SK-N-SH (cell line): ENCODE measurements around the gene TCF7L2. TPM values are rescaled to one million over a fixed set of nuclear protein-coding genes. Genes with fewer than 3 reads are reported as not detected.

ENCODE experiments used
- CTCF ChIA-PET: fragments of 300-600, 350-600 bp; formaldehyde crosslinking; extraction: SDS; loops from one replicate; lab custom pipeline; 2021; lab: Yijun Ruan, JAX
- POLR2A ChIA-PET: fragments of 350-600 bp; sonication (Branson Sonifier 250); formaldehyde crosslinking; extraction: SDS; loops from one replicate; lab custom pipeline; 2020; ENCODE audit warnings: antibody characterized with exemption, inconsistent platforms; lab: Yijun Ruan, JAX
- DNase-seq: peaks from one replicate; pipeline ENCODE4 v3.0.0; 2012
- H2AFZ ChIP-seq: fragments of 200-600 bp; sonication (generic); 2 replicates; pipeline ENCODE4 v1.8.1; 2016; ENCODE audit warnings: antibody characterized with exemption, mild to moderate bottlenecking, low read depth
- H3F3A ChIP-seq: fragments of 200-600 bp; sonication (generic); replicated peaks from 2 replicates; pipeline ENCODE3; 2016; ENCODE audit warnings: antibody characterized with exemption, mild to moderate bottlenecking; ENCODE audit not compliant: insufficient read depth
- H3K27ac ChIP-seq, 2 experiments: fragments of 200-500 bp in 1 of 2; fragments of 200-600 bp in 1 of 2; sonication (Bioruptor generic) in 1 of 2; sonication (generic), shearing (Covaris generic) in 1 of 2; 2 replicates each; pipeline versions ENCODE4 v1.5.1 to v1.6.1; 2014 to 2016; ENCODE audit warnings: low read depth in 2 of 2, inconsistent platforms in 1 of 2, low read length in 1 of 2, mild to moderate bottlenecking in 1 of 2, mixed read lengths in 1 of 2
- H3K27me3 ChIP-seq: fragments of 200-600 bp; sonication (generic), shearing (Covaris generic); 2 replicates; pipeline ENCODE4 v1.6.1; 2016; ENCODE audit warnings: mixed run types; ENCODE audit not compliant: insufficient read depth
- H3K36me3 ChIP-seq, 2 experiments: fragments of 200-500 bp in 1 of 2; fragments of 200-600 bp in 1 of 2; sonication (Bioruptor generic) in 1 of 2; sonication (generic) in 1 of 2; replicated peaks in 1 of 2; 2 replicates each; pipeline versions ENCODE3 to v1.5.1; 2014 to 2016; ENCODE audit warnings: low read length in 1 of 2, mild to moderate bottlenecking in 1 of 2; ENCODE audit not compliant: insufficient read depth in 2 of 2, control insufficient read depth in 1 of 2
- H3K4me1 ChIP-seq, 2 experiments: fragments of 200-500 bp in 1 of 2; fragments of 200-600 bp in 1 of 2; sonication (Bioruptor generic) in 1 of 2; sonication (generic), shearing (Covaris generic) in 1 of 2; 2 replicates each; pipeline versions ENCODE4 v1.5.1 to v1.6.1; 2014 to 2016; ENCODE audit warnings: low read depth in 1 of 2, low read length in 1 of 2, mixed run types in 1 of 2; ENCODE audit not compliant: insufficient read depth in 2 of 2, control insufficient read depth in 1 of 2
- H3K4me2 ChIP-seq: fragments of 200-600 bp; sonication (generic), shearing (Covaris generic); 2 replicates; pipeline ENCODE4 v1.6.1; 2017; ENCODE audit warnings: mixed run types
- H3K4me3 ChIP-seq, 2 experiments: fragments of 200-500 bp in 1 of 2; fragments of 200-600 bp in 1 of 2; sonication (Bioruptor generic) in 1 of 2; sonication (generic), shearing (Covaris generic) in 1 of 2; 2 replicates each; pipeline versions ENCODE4 v1.5.1 to v1.8.1; 2014 to 2016; ENCODE audit warnings: low read depth in 2 of 2, inconsistent platforms in 1 of 2, low read length in 1 of 2, mild to moderate bottlenecking in 1 of 2, mixed read lengths in 1 of 2, moderate library complexity in 1 of 2
- H3K79me2 ChIP-seq: fragments of 200-600 bp; sonication (generic); 2 replicates; pipeline ENCODE4 v1.8.1; 2017; ENCODE audit warnings: mild to moderate bottlenecking; ENCODE audit not compliant: insufficient read depth
- H3K9ac ChIP-seq: fragments of 200-600 bp; sonication (generic); 2 replicates; pipeline ENCODE4 v1.6.1; 2017; ENCODE audit warnings: mixed run types
- H3K9me2 ChIP-seq: fragments of 200-600 bp; sonication (generic); 2 replicates; pipeline ENCODE4 v1.6.1; 2017; ENCODE audit warnings: mixed run types
- H3K9me3 ChIP-seq: fragments of 200-600 bp; sonication (generic); 2 replicates; pipeline ENCODE4 v1.6.1; 2017; ENCODE audit warnings: mixed run types, mild to moderate bottlenecking, moderate library complexity
- H4K20me1 ChIP-seq: fragments of 200-600 bp; sonication (generic); 2 replicates; pipeline ENCODE4 v1.6.1; 2017; ENCODE audit warnings: mild to moderate bottlenecking, mixed run types; ENCODE audit not compliant: insufficient read depth
- CTCF ChIP-seq: fragments of 200-600 bp; sonication (generic); IDR thresholded peaks from 2 replicates; pipeline ENCODE4 v1.6.1; 2017; ENCODE audit warnings: antibody characterized with exemption, mild to moderate bottlenecking, moderate library complexity
- ELF1 ChIP-seq: IDR thresholded peaks from 2 replicates; pipeline ENCODE4 v1.4.0; 2012
- FOSL2 ChIP-seq: IDR thresholded peaks from 2 replicates; pipeline ENCODE4 v1.4.0; 2012; ENCODE audit warnings: low read depth, mild to moderate bottlenecking, moderate library complexity, borderline replicate concordance
- GABPA ChIP-seq: IDR thresholded peaks from 2 replicates; pipeline ENCODE4 v1.4.0; 2012; ENCODE audit warnings: low read depth, mild to moderate bottlenecking
- MAX ChIP-seq: IDR thresholded peaks from 2 replicates; pipeline ENCODE4 v1.4.0; 2012; ENCODE audit warnings: low read depth
- MXI1 ChIP-seq: IDR thresholded peaks from 2 replicates; pipeline ENCODE4 v1.6.1; 2012; ENCODE audit warnings: mild to moderate bottlenecking, low read depth, low read length, improper control_type of control experiment
- NRF1 ChIP-seq: IDR thresholded peaks from 2 replicates; pipeline ENCODE4 v1.6.1; 2012; ENCODE audit warnings: low read depth, mild to moderate bottlenecking, low read length
- RAD21 ChIP-seq: IDR thresholded peaks from 2 replicates; pipeline ENCODE4 v1.6.1; 2012; ENCODE audit warnings: mild to moderate bottlenecking, low read length
- RCOR1 ChIP-seq: fragments of 150-350 bp; IDR thresholded peaks from 2 replicates; pipeline ENCODE4 v1.6.1; 2017; ENCODE audit warnings: antibody characterized with exemption, low read length
- REST ChIP-seq: IDR thresholded peaks from 2 replicates; pipeline ENCODE4 v1.6.1; 2012; ENCODE audit warnings: mild to moderate bottlenecking, low read depth, low read length, moderate library complexity
- RFX5 ChIP-seq: IDR thresholded peaks from 2 replicates; pipeline ENCODE4 v1.6.1; 2012; ENCODE audit warnings: mild to moderate bottlenecking, improper control_type of control experiment, low read length
- TAF1 ChIP-seq: IDR thresholded peaks from 2 replicates; pipeline ENCODE4 v1.6.1; 2012; ENCODE audit warnings: low read depth, mild to moderate bottlenecking, low read length, moderate library complexity, borderline replicate concordance
- TCF12 ChIP-seq: IDR thresholded peaks from 2 replicates; pipeline ENCODE4 v1.4.0; 2012
- ZBTB33 ChIP-seq: IDR thresholded peaks from 2 replicates; pipeline ENCODE4 v1.4.0; 2012; ENCODE audit warnings: low read depth, borderline replicate concordance
- WGBS: methylation state at CpG from one replicate; pipeline ENCODE4 v1.1.6; 2017; ENCODE audit warnings: low lambda C conversion rate; 5-methylcytosine and 5-hydroxymethylcytosine counted together
- polyA plus RNA-seq, 3 experiments: library from polyadenylated mRNA; depleted of rRNA; stranded (reverse); fragments of >200 nt; gene quantifications; 2 replicates each; pipeline ENCODE4 v1.2.3, GENCODE V29; 2012

TCF7L2 gene
- polyA plus RNA-seq, 1 of the 3 experiments (the other 2 are of a cell fraction) = 10.2 TPM

GRCh38 chr10:113207924-113208323 lies 257.9 kb downstream of the TCF7L2 start:
- DNase-seq = no peak
- no peaks in the 10 kb centered on the region for H3F3A ChIP-seq
- ChIA-PET POLR2A (no interaction called here), CTCF (no interaction called here)
- no peaks in the 10 kb centered on the region for H3K9me2 ChIP-seq
- no peaks in the 10 kb centered on the region for H3K27me3 ChIP-seq
- H3K9me3 ChIP-seq = peaks cover 4% of the 10 kb centered on the region; the same call in 1 of the 2 replicates
- no peak overlapping the region for H3K4me3 ChIP-seq
- H3K4me2 ChIP-seq = no peak overlapping the region
- no peaks in the 10 kb centered on the region for H3K79me2 ChIP-seq
- no peak overlapping the region for H3K9ac ChIP-seq
- H3K36me3 ChIP-seq = no peaks in the 10 kb centered on the region
- H4K20me1 ChIP-seq = no peaks in the 10 kb centered on the region
- H3K27ac ChIP-seq = no peak overlapping the region
- no peak for TF ChIP-seq REST
- TF ChIP-seq CTCF = no peak
- no peak for TF ChIP-seq ELF1
- TF ChIP-seq GABPA = no peak
- TF ChIP-seq RCOR1 = no peak
- no peak for TF ChIP-seq RFX5
- H2AFZ ChIP-seq = no peak overlapping the region
- H3K4me1 ChIP-seq = no peaks in the 10 kb centered on the region
- 70% methylated on average over 1 of the region's 1 CpG for WGBS

GRCh38 chr10:113213035-113213434 lies 263.0 kb downstream of the TCF7L2 start:
- H3K27me3 ChIP-seq = no peaks in the 10 kb centered on the region
- ChIA-PET CTCF (no interaction called here), POLR2A (interaction anchor here (1.0 kb wide), 1 partner anchor 20 kb away, joined by 3 read pairs; no protein-coding TSS in a partner anchor)
- no peak for TF ChIP-seq RAD21
- no peak for TF ChIP-seq ZBTB33
- no peak for TF ChIP-seq FOSL2
- no peak for TF ChIP-seq TAF1
- TF ChIP-seq RFX5 = no peak
- no peak for TF ChIP-seq REST
- no peak for TF ChIP-seq TCF12
- TF ChIP-seq MAX = no peak
- TF ChIP-seq NRF1 = no peak
- no peak for TF ChIP-seq MXI1
- TF ChIP-seq RCOR1 = no peak
- H3K27ac ChIP-seq = no peak overlapping the region
- DNase-seq = no peak
- WGBS = 76% methylated on average over 4 of the region's 4 CpGs
- H3K9me2 ChIP-seq = no peaks in the 10 kb centered on the region
- H2AFZ ChIP-seq = no peak overlapping the region
- no peak overlapping the region for H3K4me2 ChIP-seq
- no peaks in the 10 kb centered on the region for H3F3A ChIP-seq
- no peak overlapping the region for H3K9ac ChIP-seq
- no peaks in the 10 kb centered on the region for H3K4me1 ChIP-seq
- peaks cover 1% of the 10 kb centered on the region; the same call in 1 of the 2 replicates for H3K9me3 ChIP-seq
- H3K4me3 ChIP-seq = no peak overlapping the region
- H4K20me1 ChIP-seq = no peaks in the 10 kb centered on the region
- no peaks in the 10 kb centered on the region for H3K36me3 ChIP-seq
- H3K79me2 ChIP-seq = no peaks in the 10 kb centered on the region
